HG03342 (cell line): ENCODE measurements around the gene HIPK1.
"Not testable (repeated sequence)": the region's sequence is repeated elsewhere in the genome, so short reads cannot be mapped to it uniquely, and the experiment has no call there.

Experiments
- ATAC-seq: cut with Tn5 transposase; IDR thresholded peaks from one replicate; pipeline ENCODE4 v1.9.1; 2021; ENCODE audit warnings: mild to moderate bottlenecking, moderate library complexity; ENCODE audit not compliant: unreplicated experiment

The HIPK1 gene

DNA sequence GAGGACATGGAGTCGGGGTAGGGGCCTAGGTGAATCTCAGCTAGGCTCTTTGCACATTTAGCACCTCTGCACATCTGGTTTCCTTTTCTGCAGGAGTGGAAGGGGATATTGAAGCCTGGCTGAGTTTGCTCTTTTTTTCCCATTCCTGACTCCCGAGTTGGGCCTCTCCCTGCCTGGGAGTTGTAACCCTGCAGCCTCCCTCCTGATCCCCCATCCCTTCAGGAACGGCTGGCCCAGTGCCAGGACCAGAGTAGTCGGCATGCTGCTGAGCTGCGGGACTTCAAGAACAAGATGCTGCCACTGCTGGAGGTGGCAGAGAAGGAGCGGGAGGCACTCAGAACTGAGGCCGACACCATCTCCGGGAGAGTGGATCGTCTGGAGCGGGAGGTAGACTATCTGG is 51.0 kb downstream of the HIPK1 start:
- no peak for ATAC-seq

DNA sequence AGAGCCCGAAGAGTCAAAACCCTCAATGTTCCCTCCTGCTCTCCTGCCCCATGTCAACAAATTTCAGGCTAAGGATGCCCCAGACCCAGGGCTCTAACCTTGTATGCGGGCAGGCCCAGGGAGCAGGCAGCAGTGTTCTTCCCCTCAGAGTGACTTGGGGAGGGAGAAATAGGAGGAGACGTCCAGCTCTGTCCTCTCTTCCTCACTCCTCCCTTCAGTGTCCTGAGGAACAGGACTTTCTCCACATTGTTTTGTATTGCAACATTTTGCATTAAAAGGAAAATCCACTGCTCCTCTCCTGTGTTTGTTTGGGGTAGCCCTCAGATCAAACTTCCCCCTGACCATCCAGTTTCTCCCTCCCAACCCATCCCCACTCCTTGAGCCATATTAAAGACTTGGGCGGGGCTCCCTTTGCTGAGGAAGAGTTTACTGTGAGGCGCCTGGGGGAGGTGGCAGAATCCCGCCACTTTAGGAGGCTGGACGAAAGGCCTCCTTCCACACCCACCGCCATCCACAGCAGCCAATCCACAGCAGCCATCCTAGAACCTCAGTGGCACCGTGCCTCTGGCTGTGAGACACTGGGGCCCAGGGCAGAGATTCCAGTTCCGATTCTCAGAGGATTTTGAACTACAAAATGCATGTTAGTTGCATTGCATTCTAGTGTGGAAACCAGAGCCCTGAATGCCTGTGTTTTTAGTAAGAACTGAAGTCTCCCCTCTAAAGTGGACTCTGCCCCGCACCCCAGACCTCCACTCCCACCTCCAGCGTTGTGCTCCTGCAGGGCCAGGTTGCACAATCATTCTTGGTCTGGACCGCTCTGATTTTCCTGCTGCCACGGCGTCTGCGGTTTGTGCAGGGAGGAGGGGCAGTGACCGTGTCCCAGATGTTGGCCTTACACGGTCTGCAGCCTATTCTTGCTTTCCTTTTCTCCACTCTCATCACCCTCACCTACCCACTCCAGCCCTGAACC is 53.1 kb downstream of the HIPK1 start:
- ATAC-seq = no peak

DNA sequence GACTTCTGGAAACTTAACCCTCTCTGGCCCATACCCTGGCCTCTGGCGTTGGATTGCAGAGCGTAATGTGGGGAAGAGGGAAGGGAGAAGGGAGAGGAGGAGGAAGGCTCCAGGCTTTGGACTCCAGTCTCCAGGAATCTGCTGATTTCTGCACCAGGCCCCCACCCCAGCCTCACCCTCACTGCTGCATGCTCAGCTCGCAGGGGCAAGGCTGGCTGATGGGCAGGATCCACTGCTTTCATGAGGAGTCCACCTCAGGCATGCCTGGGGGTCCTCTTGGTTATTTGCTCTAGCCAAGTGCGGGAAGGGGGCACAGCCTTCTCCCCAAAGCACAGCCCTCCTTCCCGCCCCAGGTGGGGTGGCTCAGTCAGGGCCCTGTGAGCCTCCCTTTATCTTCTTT is 53.8 kb downstream of the HIPK1 start:
- no peak for ATAC-seq

DNA sequence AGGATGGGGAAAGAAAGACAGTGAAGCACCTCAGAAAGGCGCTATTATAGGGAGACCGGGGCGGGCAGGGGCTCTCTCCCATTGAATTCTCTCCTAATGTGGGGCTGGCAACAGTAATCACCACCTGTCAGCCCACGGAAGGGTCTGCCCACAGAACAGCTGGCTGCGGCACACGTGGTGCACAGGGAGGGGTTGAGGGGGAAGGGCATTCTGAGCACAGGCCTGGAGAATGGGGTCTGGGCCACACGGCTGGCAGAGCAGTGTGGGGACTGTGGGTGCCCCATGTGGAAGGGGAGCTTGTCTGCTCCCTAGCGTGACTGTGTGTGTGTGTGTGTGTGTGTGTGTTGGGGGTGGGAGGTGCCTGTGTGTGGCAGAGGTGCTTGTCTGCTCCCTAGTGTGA is 54.3 kb downstream of the HIPK1 start:
- no peak for ATAC-seq

DNA sequence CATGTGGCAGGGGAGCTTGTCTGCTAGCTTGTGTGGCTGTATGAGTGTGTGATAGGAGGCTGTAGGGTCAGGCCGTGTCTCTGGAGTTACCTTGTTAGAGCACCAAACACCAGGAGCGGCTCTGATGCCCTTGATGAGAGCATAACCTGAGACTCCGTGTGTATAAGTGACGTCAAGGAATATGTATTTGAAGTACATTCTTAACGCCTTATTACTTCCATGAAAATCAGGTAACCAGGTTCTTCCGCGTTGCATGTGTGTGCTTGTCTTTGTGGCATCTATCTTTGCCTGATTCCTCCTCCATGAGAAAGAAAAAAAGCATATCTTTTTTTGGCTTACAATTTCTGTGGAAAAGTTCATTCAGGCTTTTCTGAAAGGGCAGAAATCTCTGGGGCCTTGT is 54.7 kb downstream of the HIPK1 start:
- ATAC-seq = no peak

DNA sequence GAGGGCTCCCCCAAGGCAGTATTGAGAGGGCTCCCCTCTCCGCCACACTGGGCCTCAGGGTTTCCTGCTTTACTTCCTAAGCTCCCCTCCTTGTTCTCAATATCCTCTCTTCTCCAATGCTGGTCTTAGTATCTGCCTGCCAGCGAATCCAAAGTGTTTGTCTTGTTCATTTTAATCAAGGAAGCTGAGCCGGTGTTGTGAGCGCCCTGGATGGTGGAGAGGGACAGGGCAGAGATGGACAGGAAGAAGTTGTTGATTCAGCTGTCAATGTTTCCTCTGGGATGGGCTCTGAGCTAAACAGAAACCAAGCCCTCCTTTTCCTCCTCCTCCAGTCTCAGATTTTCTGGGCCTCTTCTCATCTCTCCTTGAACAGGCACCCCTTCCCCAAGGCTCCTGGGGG is 55.6 kb downstream of the HIPK1 start:
- no peak for ATAC-seq

DNA sequence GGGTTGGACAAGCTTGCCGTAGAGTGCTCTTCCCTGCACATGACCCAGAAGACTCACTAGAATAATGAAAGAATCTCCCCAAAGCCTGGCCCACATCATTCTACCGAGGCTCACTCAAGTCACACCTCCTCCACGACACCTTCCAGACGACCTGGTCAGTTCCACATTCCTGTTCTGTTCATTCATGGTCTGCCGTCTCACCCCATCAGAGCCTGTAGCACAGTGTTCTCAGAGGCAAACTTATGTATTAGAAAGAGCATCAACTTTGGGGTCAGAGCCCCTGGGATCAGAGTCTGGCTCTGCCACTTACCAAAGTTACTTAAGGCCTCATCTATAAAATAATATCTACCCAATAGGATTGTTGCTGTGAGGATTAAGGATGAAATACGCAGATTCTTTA is 57.7 kb downstream of the HIPK1 start:
- ATAC-seq = no peak

DNA sequence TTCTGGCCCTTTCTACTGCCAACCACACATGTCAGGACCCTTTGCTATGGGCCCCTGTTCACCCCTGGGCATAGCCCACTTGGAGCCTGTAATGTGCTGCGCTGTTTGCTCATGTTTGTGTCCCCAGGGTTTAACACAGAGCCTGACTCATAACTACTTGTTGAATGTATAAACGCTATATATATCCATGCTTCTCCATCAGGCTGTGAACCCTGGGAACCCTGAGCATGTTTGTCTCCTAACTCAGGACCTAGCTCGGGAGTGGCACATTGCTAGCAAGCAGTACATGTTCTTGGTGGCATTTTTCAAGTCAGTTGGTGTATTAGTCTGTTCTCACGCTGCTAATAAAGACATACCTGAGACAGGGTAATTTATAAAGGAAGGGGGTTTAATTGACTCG is 58.1 kb downstream of the HIPK1 start:
- no peak for ATAC-seq

DNA sequence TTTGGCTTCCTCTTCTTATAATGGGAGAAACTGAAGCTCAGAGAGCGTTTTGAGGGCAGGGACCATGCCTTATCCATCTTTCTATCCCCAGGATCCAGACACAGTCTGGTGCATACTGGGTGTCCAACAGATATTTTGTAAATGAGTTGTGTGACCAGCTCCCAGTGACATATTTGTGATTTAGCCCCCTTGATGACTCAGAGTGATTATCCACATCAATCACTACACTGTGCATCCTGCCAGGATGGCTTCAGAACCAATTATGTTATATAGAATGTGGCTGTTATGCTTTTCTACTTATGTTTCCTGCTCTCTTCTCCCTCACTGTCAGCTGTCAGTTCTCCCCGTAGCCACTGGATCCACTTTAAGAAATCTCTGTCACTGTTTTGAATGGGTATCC is 61.4 kb downstream of the HIPK1 start:
- ATAC-seq = no peak

DNA sequence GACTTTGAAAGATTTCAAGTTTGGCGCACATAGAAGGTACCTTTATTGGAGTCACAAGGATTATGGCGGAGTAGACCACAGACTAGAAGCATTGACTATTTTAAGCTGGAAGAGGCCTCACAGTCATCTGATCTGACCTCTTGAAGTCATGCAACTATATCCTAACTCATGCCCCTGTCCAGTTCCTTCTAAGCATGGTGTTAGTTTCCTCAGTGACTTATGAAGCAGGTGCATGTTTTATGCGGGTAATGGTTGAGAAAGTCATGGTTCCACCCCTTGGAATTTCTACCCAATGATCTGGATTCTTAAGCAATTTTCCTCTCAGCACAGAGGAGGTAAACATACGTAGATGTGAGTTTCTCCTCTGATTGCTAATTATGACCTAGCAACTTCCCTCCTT is 61.8 kb downstream of the HIPK1 start:
- no peak for ATAC-seq

DNA sequence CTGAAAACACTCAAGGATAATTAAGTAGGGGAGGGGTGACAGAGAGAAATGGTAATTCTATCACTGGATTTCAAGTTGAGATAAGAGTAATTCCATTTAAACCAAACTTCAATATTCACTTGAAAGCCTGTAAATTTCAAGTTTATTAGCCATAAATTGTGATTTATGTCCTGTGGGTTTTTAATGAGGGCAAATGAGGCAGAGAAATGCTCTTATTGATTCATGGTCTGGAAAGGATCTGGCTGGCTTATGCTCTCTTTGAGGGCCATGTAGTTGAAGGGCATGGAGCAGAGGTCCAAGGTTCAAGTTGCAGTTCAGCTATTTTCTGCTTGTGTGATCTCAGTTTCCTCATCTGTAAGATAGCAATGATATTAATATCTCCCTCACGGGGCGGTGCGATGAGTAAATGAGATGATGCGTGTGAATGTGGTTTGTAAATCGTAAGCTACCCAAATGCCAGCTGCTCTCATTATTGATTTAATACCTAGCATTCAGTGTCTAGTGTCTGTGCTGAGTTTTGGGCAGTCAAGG is 62.4 kb downstream of the HIPK1 start:
- no peak for ATAC-seq

DNA sequence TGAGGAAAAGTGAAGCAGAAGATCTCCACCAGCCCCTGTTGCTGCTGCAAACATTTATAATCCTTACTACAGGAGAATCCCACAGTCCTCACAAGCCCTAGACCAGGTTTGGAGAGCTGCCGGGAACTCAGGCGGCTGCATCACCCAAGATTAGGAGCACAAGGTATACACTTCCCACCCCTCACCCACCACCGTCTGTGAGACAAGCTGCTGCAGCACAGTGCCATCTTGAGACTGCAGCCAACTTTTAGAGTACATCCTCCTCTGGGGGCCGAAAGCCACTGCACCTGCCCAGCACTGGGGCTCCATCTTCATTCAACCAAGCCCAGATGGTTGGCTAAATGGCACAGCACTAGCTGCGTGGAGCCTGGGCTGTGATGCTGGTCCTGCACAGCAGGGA is 63.9 kb downstream of the HIPK1 start:
- no peak for ATAC-seq

DNA sequence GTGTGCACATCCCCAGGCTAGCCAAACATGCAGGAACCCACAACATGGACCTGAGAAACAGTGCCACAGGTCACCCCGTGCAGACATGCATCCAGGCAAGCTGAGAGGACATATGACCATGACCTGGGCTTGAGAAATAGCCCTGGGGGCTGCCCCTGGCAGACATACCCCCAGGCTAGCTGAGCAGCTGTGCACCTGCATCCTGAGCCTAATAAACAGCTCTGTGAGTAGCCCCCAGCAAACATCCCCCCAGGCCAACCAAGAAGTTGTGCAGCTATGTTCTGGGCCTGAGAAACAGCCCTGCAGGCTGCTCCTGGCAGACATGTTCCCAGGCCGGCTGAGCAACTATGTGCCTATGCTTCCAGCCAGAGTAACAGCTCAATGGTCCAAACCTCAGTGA is 64.6 kb downstream of the HIPK1 start:
- no peak for ATAC-seq

DNA sequence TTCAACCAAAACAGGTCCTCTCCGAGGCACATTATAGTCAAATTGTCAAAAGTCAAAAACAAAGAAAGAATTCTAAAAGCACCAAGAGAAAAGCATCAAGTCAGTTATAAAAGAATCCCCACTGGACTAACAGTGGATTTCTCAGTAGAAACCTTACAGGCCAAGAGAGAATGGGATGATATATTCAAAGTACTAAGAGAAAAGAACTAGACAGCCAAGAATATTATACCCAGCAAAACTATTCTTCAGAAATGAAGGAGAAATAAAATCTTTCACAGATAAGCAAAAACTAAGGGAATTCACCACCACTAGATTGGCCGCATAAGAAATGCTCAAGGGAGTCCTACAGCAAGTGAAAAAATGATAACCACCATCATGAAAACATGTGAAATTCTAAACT is 66.3 kb downstream of the HIPK1 start:
- no peak for ATAC-seq

DNA sequence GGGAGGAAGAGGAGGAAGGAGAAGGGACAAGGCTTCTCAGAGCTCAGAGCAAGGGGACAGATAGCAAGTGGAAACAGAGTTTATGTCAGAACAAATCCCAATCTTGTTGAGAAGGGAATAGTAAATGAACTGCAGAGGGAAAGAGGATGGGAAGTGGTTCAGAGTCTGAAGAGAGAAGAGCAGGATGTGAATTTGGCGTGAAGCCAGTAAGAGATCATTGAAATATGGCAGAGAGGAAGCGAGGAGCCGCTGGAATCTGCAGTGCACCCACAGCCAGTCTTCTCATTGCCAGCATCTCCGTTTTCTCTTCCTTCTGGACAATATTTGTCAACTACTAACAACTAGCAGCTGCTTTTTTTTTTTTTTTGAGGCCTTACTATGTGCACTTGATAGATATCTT is 69.2 kb downstream of the HIPK1 start:
- no peak for ATAC-seq

DNA sequence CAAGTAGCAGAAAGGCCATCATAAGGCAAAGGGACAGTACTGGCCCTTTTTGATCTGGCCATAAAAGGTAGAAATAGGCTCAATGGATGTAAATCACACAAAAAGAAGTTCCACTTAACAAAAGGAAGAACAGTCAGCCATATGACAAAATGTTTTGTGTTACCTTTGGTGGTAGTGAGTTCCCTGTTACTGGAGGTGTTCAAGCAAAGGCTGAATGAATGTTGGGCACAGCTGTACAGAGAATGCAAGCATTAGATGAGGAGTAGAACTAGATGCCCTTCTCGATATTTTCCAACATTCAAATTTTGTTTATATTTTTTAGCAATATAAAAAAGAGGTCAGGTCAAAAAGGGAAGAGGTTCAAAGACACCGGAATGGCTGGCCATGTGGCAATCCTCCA is 70.1 kb downstream of the HIPK1 start:
- ATAC-seq = no peak

DNA sequence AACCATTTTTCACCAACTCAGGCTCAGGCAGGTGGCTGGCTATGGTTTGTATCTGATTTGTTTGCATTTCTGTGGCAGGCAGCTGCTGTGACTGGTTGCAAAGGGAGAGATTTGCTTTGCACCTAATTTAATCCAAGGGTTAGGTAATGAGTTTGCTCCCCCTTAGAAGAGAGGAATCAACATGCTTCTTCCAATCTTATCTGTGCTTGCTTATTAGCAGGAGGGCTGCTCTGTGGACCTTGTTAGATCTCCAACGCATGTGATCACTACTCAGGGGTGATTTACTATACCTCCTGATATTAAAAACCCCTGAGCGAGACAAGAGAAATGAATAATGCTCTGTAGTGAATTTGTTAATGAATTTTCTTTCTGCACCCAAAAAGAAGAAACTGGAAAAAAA is 70.7 kb downstream of the HIPK1 start:
- ATAC-seq = no peak

DNA sequence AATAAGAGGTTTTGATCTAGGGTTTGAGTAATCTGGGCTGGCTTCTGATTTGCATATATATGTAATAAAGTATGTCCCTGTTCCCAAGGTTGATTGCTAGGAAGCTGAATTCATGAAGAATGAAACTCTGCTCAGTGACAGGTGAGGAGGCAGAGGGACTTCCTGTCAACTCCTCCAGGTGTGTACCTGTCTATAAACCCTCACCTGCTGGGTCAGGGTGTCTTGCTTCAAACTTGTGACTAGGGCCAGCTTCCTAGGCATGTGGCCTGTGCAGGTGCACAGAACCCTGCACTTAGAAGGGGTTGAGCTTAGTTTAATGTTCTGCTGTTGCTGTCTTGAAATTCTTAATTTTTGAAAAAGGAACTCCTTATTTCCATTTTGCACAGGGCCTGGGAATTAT is 71.3 kb downstream of the HIPK1 start:
- no peak for ATAC-seq

DNA sequence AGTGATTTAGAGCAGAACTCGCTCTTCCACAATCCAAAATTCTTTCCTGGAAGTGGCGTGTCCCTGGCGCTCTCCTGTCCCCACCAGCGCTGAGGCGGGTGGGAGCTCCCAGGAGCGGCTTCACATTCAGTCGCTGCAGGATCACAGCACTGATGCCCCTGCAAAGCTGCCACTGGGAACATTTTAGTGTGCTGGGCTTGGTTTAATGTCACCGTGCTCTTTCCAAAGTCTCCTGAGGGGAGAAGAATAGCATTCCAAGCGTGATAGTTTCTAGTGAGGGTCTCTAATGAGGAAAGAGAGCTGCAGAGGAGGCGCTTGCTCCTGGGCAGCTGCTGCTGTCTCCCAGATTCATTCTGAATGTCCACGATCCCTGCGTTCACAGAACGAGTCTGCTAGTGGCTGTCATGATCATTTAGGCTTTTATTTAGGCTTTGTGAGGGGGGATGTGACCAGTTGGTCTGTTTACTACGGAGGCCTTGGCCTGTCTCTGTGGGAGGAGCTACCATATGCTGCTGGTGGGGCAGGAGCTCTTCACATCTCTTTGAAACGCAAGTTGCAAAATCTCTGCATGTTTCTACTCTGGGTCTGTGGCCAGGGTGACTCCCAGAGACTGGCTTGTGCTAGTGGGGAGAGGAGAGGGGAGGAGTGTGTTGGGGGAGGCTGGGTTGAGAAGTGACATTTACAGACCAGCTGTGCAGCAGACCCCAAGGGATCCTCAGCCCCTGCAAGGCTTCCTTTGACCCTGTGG is 73.5 kb downstream of the HIPK1 start:
- ATAC-seq = no peak

DNA sequence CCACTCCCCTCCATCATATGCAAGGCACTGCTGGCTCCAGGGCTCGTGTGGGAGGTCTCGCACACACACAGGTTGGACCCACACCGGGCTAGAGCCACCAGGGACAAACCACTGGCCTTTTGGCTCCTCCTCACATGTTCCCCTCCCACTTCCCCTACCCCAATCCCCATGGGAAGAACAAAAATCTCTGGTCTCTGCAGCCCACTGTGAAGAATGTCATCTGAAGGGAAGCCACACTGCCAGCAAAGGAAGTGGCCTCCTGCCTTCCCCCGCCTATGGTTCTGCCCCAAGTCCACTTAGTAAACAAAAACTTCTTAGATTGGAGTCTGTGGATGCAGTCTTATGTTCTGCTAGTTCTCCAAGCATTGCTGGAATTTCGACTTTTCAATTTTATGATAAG is 74.3 kb downstream of the HIPK1 start:
- ATAC-seq = no peak

DNA sequence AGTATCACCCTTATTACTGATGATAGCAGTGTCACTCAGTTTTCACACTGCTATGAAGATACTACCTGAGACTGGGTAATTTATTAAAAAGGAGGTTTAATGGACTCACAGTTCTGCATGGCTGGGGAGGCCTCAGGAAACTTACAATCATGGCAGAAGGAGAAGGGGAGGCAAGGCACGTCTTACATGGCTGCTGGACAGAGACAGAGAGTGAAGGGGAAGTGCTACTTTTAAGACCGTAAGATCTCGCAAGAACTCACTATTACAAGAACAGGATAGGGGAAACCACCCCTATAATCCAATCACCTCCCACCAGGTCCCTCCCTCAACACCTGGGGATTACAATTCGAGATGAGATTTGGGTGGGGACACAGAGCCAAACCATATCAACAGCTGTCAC is 77.7 kb downstream of the HIPK1 start:
- not testable (repeated sequence) for ATAC-seq

DNA sequence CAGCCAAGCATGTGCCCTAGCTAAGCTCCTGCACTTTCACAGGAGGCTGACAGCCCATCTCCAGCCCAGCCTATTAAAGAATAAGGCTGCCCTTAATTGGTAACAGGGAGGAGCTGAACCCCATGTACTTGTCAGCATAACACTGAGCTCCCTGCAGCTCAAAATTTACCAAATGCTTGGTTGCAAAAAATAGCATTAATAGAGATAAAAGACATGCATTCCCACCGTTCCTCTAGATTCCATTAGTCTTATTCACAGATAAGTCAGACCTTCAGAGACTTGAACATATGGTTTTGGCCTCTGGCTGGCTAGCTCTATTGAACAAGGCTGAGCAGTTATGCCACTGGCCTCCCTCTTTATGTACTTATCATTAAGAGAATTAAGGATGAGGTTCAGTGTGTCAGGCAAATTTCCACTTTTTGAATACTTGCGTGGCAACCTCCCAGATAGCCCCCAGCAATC is 79.4 kb downstream of the HIPK1 start:
- ATAC-seq = no peak
